ENCODE data around the gene DMRT1. TPM values are rescaled to one million over a fixed set of nuclear protein-coding genes. Genes with fewer than 3 reads are reported as not detected.

Gene DMRT1
- total RNA-seq, 1 donor from 2014 or later = not detected

- intact Hi-C loops (cut with DNase I) = no loop called here
- H3K27ac ChIP-seq = no peak overlapping the region
Measured at GRCh38 chr9:818958-819357, 22.5 kb upstream of the DMRT1 start.

GRCh38 chr9:826500-827280, 14.8 kb upstream of the DMRT1 start:
- Histone ChIP-seq H3K9me3 (no peaks in the 10 kb centered on the region), H3K36me3 (no peaks in the 10 kb centered on the region), H3K4me1 (no peaks in the 10 kb centered on the region), H3K4me3 (no peak overlapping the region), H3K27me3 (no peaks in the 10 kb centered on the region), H3K27ac (no peak overlapping the region)
- DNase-seq (ENCODE audit: low spot score in 2 of 2) = no peak
- no peak for TF ChIP-seq CTCF (IDR thresholded peaks at IDR 0.05)
- intact Hi-C loops (cut with DNase I) = no loop called here

More at GRCh38 chr9:818958-819357, 22.5 kb upstream of the DMRT1 start:
- H3K36me3 ChIP-seq = no peaks in the 10 kb centered on the region
- no peak for TF ChIP-seq CTCF (IDR thresholded peaks at IDR 0.05)
- no peaks in the 10 kb centered on the region for H3K4me1 ChIP-seq
- no peaks in the 10 kb centered on the region for H3K9me3 ChIP-seq
- no peaks in the 10 kb centered on the region for H3K27me3 ChIP-seq
- H3K4me3 ChIP-seq = no peak overlapping the region
- DNase-seq (ENCODE audit: low spot score in 2 of 2) = no peak

GRCh38 chr9:840343-840742, 1.2 kb upstream of the DMRT1 start:
- DNase-seq (ENCODE audit: low spot score in 2 of 2) = no peak
- Histone ChIP-seq H3K4me3 (no peak overlapping the region), H3K36me3 (no peaks in the 10 kb centered on the region), H3K27ac (no peak overlapping the region), H3K4me1 (no peaks in the 10 kb centered on the region), H3K9me3 (no peaks in the 10 kb centered on the region), H3K27me3 (peaks cover 5% of the 10 kb centered on the region)
- intact Hi-C loops (cut with DNase I) = no loop called here
- TF ChIP-seq CTCF (IDR thresholded peaks at IDR 0.05) = no peak

- no peak for DNase-seq (ENCODE audit: low spot score in 2 of 2)
- intact Hi-C loops (cut with DNase I) = no loop called here
- Histone ChIP-seq H3K27ac (no peak overlapping the region), H3K36me3 (no peaks in the 10 kb centered on the region), H3K9me3 (no peaks in the 10 kb centered on the region), H3K27me3 (peaks cover 8% of the 10 kb centered on the region), H3K4me1 (no peaks in the 10 kb centered on the region), H3K4me3 (no peak overlapping the region)
- TF ChIP-seq CTCF (IDR thresholded peaks at IDR 0.05) = no peak
Measured at GRCh38 chr9:842635-843426, 1.3 kb downstream of the DMRT1 start.

GRCh38 chr9:843427-843785, 1.9 kb downstream of the DMRT1 start:
- no peak for TF ChIP-seq CTCF (IDR thresholded peaks at IDR 0.05)
- Histone ChIP-seq H3K4me3 (no peak overlapping the region), H3K9me3 (no peaks in the 10 kb centered on the region), H3K4me1 (no peaks in the 10 kb centered on the region), H3K27me3 (peaks cover 8% of the 10 kb centered on the region), H3K36me3 (no peaks in the 10 kb centered on the region), H3K27ac (no peak overlapping the region)
- intact Hi-C loops (cut with DNase I) = no loop called here
- DNase-seq (ENCODE audit: low spot score in 2 of 2) = no peak
